H1 (cell line): Measurements from ENCODE around the gene GLYATL3. TPM values are rescaled to one million over a fixed set of nuclear protein-coding genes. Genes with fewer than 3 reads are reported as not detected.

Experiments
- EP300 ChIP-seq, 2 experiments: IDR thresholded peaks; 1 replicate in 1 of 2; 2 replicates in 1 of 2; pipeline ENCODE4 v1.6.1; 2011 to 2012; ENCODE audit warnings: low read depth in 2 of 2, low read length in 2 of 2, mild to moderate bottlenecking in 2 of 2, borderline replicate concordance in 1 of 2, inconsistent platforms in 1 of 2, moderate library complexity in 1 of 2
- KDM4A ChIP-seq: IDR thresholded peaks from one replicate; pipeline ENCODE4 v1.7.1; 2012; ENCODE audit warnings: low read depth, mild to moderate bottlenecking, moderate library complexity, low read length, inconsistent platforms; ENCODE audit not compliant: severe bottlenecking
- polyA plus RNA-seq, 7 experiments: library from polyadenylated mRNA; depleted of rRNA in 3 of 7; stranded (reverse) in 5 of 7; unstranded in 2 of 7; fragments of >200 nt in 5 of 7; fragments of 200-250 nt in 2 of 7; gene quantifications; 1 replicate in 5 of 7; 2 replicates in 1 of 7; 4 replicates in 1 of 7; pipeline versions ENCODE4 v1.2.1 to v1.2.3, GENCODE V29; 2011 to 2013; ENCODE audit warnings: missing spikeins in 2 of 7, mixed read lengths in 2 of 7
- total RNA-seq: library from RNA; stranded (reverse); fragmentation: NEBNext Ultra II Directional; extraction: Animal tissue kit (Norgen Biotek cat#: 25700); gene quantifications from 2 replicates; pipeline ENCODE4 v1.2.1, GENCODE V29; 2021

GLYATL3 gene
- total and polyA plus RNA-seq, 2 of the 8 experiments (the other 6 are each of a cell fraction or from before 2014, with no cell fraction given): not detected

- TF ChIP-seq KDM4A (no peak), EP300 (IDR thresholded peaks at IDR 0.05; ENCODE audit: borderline replicate concordance in 1 of 2, low read depth in 2 of 2, low read length in 2 of 2) (no peak)
These were observed 2.4 kb upstream of the GLYATL3 start (continued) for GRCh38 chr6:49497304-49497703.
